ENCODE measurements around the gene LHX1.

The LHX1 gene

GRCh38 chr17:36922175-36922574 is 15.1 kb upstream of the LHX1 start:
- no peak for DNase-seq (ENCODE audit: low read depth)

- DNase-seq (ENCODE audit: low read depth) = no peak
These were observed 13.5 kb upstream of the LHX1 start for GRCh38 chr17:36923814-36924221.

DNA sequence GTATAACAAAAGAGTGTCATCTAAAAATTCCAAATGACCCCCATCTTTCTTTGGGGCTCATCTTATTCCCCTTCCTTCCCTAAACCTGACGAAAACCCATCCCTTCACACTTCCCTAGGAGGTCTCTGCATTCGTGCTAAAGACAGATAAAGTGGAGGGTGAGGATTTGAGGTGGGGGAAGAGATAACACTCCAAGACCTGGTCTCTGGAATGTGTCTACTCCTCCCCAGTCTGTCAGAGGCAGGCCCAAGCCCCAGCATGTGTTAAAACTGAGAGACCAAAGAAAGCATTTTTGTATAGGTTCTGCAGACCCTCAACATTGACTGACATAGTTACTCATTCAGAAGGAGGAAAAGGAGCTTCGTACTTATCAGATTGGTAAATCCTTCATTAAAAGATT is 11.0 kb upstream of the LHX1 start:
- no peak for DNase-seq (ENCODE audit: low read depth)

GRCh38 chr17:36926701-36927100 is 10.6 kb upstream of the LHX1 start:
- DNase-seq (ENCODE audit: low read depth) = no peak

DNA sequence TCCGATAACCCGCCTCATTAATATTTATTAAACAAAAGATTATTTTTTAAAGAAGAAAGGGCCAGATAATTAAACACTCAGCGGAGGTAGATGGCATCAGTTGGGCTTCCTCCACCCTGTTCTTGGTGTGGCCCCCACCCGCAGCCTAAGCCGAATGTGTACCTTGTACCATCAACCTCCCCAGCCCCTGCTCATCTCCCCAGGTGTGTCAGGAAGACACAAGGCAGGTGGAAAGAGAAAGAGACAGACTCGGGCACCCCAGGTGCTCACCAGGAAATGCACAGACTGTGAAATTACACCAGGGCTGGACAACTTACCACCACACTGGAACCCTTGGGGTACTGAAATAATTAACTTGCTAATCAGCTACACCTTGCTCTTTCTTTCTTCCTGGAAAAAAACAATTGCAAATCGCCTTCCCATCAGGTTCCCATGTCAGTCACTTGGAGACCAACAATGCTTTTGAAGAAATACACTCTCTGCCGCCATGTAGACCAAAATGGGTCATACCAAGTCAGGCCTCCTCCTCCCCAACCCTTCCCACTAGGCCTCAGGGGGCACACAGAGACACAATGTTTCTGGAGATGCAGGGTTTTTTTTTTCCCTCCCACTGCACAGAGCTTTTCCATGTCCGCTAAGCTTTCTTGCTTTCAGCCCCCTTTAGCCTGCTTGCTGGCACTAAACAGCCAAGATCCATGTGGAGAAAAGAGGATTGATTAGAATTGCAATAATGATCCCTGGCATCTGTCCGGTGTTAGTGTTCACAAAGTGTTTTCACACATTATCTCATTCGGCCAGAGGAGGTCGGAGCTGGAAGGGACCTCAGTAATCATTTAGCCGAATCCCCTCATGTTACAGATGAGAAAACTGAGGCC is 8.6 kb upstream of the LHX1 start:
- no peak for DNase-seq (ENCODE audit: low read depth)

DNA sequence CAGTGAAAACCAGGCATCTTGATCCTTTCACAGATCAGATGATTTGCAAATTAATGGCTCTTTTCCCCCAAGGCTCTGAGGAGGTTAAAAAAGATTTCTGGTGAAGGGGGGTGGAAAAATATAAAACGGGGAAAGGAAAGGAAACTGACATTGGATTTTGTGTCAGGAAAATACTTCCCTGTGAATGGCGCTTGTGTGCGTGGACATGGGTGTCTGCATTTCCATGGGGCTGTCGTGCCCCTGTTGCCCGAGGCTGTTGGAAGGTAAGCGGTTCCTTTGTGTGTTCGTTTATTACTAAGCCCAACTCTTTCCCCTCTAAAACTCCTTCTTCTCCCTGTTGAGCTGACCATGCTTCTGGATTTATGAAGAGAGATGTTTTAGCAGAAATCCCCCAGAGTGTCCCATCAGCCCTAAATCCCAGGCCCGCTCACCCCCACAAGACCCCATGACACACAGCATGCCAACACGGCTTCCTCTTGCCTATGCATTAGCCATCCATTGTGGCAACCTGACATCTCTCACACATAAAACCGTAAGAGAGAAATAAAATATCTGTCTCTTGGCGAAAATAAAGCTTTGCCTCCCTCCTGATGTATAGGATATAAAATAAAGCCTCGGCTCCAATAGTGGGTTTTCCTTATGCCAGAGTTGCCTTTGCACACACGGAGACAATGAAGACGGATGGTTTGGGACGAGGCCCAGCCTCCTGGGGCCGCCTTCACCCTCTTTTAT is 7.3 kb upstream of the LHX1 start:
- no peak for DNase-seq (ENCODE audit: low read depth)

DNA sequence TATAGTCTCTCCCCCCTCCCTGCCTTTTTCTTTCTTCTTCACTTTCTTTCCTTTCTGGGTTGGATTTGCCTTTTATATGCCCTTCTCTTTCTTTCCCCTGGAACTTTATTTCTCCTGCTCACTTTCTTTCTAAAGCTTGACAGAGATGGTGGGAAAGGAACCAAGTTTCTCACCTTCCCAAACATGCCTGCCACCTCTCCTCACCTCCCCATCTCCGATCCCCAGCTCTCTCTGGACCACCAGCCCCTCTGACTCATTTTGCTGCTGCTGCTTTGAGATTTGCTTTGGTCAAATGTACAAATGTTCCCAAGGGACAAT is 6.7 kb upstream of the LHX1 start:
- no peak for DNase-seq (ENCODE audit: low read depth)

GRCh38 chr17:36931096-36931696 is 6.1 kb upstream of the LHX1 start:
- DNase-seq (ENCODE audit: low read depth) = no peak

- no peak for DNase-seq (ENCODE audit: low read depth)
These were observed 5.4 kb upstream of the LHX1 start for GRCh38 chr17:36931697-36932382.

- DNase-seq (ENCODE audit: low read depth) = no peak
These were observed 4.9 kb upstream of the LHX1 start for GRCh38 chr17:36932383-36932693.

DNA sequence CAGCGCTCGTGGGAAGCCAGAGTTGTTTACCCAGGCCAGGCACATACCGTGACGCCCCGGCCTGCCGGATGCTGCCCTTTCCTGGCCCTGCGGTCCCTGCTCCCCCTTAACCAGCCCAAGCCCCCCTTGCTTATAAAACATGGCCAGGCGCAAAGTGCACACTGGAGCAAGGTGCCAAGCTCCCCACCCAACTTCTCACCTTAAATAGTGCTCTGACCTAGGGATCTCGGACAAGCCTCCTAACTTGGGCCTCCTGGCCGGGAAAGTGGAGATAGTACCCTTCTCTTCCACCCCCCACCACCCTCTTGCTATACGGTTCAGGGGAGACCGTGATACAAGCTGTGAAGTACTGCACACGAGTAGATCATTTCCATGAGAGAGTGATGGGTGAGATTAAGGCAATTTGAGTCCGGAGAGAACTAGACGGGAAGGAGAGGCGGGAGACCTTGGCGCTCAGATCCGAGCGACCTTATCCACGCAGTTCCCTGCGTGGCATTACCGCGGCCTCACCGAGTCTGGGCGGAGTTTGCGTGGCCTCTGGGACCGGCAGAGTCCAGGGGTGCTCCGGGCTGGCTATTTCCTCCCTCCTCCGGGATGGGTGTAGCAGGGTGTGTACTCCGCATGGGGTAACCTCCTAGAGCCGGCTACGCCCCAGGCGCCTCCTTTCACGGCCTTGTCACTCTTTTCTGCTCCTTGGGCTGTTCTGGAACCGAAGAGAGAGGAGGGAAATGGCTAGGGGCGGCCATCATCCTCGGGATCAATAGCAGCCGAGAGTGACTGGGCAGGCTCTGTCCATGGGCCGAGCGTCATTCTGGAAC is 4.4 kb upstream of the LHX1 start:
- no peak for DNase-seq (ENCODE audit: low read depth)

DNA sequence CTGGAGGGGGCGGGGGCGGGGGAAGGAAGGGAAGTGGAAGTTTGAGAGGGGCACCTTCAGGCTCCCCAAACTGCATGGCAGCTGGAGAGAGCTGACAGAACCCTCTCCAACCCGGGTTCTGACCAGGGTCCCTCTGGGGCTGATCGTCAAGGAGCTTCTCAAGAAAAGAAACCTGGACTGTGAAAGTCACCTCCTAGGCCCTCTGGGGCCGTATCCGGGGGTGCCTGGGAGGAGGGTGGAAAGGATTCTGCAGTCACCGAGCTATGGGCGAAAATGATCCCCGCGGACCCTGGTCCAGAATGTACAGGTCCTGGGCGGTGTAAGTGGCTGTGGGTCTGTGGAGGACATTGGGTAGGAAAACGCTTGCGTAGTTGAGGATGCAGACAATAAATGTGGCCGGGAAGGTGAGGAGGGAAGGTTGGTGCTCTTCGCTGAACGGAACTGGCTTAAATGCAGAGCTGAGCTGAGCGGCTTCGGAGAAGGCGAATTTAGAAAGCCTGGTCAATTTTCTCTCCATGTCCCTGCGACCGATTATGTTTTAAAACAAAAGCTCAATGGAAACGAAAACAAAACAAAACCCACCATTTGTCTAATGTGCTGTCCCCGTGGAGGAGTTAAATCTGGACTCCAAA is 3.6 kb upstream of the LHX1 start:
- DNase-seq (ENCODE audit: low read depth) = no peak

GRCh38 chr17:36934144-36934691 is 3.1 kb upstream of the LHX1 start:
- no peak for DNase-seq (ENCODE audit: low read depth)

- no peak for DNase-seq (ENCODE audit: low read depth)
These were observed 2.3 kb upstream of the LHX1 start for GRCh38 chr17:36934692-36935630.

DNA sequence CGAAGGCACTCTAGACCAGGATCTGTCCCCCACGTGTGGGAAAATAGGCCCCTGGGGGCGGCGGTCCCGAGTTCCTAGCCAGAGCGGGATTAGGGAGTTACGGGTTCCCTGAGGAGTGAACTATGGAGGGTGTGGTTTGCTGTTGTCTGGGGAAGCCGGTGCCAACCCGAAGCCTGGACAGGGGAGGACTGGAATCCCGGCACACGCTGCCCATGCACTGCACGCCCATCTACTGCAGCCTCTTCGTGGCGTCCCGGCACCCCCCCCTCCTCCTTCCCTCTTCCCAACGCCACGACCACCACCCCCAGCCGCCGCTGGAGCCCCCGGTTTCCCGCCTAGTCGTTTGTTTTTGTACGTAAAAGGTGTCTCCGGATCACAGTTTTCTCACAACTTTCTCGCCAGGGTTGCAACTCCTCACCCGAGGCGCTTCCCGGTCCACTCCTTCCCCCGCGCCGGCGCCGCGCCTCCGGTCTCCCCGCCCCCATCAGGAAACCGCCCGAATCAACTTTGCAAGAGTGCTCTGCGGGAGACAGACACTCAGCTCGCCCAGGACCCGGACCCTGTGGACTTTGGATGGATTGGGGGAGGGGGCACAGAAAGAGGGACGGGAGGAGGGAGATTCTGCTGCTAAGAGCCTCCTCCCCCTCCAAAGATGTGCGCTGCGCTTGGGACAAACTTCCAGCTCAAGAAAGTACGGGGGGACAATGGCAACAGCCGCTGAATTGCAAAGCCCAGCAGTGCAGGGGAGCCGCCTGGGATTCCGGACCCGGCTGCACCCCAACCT is 1.4 kb upstream of the LHX1 start:
- DNase-seq (ENCODE audit: low read depth) = no peak

DNA sequence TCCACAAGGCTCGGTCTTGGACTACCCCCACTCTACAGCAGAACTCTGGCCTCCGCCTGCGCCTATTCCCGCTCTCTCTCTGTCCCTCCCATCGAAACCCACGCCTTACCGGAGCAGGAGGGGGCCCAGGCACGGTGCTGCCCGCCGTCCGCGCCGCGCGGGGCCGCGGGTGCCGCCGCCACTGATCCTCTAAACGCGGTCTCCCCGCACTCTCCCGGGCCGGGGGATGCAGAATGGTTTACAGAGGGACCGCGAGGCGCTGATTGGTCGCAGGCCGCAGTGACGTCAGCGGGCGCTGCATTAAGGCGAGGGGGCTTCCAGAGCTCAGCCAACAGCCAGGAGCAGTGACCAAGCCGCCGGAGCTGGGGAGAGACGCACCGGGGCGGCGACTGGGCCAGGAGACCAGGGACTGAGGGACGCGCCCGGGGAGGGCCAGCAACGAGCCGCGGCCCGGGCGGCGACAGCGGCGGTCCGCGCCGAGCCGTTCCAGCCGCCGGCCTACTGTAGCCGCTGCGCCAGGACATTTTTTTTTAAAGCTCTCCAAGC is 747 bp upstream of the LHX1 start:
- no peak for DNase-seq (ENCODE audit: low read depth)

DNA sequence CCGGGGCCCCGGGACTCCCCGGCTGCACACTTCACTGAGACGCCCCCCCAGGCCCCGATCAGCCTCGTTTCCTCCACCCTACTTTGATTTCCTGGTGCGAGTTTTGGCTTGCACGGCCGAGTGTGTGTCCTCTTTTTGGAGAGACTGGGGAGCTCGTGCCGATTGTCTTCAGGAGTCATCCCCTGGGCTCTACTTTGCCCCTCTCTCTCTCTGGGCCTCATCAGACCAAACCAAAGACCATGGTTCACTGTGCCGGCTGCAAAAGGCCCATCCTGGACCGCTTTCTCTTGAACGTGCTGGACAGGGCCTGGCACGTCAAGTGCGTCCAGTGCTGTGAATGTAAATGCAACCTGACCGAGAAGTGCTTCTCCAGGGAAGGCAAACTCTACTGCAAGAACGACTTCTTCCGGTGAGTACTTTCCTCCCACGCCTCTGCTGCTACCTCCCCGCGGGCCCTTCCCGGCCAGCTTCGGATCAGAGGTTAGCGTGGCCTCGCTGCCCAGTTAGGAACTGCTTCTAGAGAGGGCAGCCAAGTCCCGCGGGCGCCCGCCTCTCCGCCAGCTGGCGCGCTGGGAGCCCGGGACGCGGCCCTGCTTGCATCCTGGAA is 787 bp downstream of the LHX1 start:
- no peak for DNase-seq (ENCODE audit: low read depth)

DNA sequence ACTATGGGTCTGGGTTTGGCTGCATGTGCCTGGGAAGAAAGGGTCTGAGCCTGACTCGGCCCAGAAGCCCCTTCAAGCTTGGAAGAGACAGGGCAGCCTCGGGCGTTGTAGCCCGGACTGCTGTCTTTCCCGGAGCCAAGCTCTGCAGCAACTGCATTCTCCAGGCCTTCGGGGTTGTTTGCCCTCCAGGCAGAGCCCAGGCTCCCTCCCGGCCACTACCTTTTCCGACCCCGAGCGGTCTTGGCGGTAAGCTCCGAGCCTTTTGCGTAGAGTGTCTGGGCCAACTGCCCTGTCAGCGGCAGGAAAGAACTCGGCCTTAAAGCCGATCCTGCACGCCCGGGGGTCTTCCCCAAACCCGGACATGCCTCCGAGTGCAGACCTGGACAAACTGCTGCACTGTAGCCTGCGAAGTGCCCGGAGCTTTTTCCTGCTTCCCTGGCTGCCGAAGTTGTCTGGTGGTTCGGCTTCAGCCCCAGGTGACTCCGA is 1.3 kb downstream of the LHX1 start:
- DNase-seq (ENCODE audit: low read depth) = no peak
